ENCODE measurements around the gene FLAD1. TPM values are rescaled to one million over a fixed set of nuclear protein-coding genes. Genes with fewer than 3 reads are reported as not detected.

The FLAD1 gene
- total and polyA plus RNA-seq, 9 donors, result 11.1 to 30.0 (median 18.9) TPM

DNA sequence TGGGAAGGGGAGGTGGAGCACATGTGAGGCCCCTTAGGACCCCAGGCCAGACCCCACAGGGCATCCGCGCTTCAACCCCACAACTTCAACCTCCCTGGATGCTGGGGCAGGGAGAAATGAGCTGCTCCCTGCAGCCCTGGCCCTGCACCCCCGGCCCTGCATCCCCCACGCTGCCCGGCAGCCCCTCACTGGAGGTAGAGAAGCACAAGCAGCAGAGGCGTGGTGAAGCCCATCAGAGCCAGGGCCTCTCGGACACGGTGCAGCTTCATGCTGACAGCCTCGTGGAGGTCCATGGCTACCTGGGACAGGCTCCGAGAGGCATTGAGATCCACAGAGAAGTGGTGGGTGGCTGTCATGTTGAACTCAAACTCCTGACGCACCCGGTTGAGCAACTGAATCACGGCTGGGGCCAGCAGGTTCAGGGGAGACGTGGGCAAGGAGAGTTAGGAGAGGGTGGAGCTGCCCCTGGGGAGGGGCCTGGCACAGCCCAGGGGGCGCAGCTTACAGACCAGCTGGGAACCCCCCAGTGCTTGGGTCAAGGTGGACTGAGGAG, 47.2 kb downstream of the FLAD1 start:
- Histone ChIP-seq H3K27ac (no peak overlapping the region), H3K4me1 (ENCODE audit: insufficient read depth) (no peaks in the 10 kb centered on the region), H3K9me3 (no peaks in the 10 kb centered on the region), H3K27me3 (no peaks in the 10 kb centered on the region), H3K36me3 (no peaks in the 10 kb centered on the region), H3K4me3 (no peak overlapping the region)
- 82 to 86% (median 86%) methylated on average over 15 of the region's 15 CpGs for WGBS, 3 donors
- intact Hi-C loops (cut with DNase I), result no loop called here
- TF ChIP-seq EP300 (IDR thresholded peaks at IDR 0.05) (no peak), POLR2A (IDR thresholded peaks at IDR 0.05) (no peak)
- TF ChIP-seq, protein P1, sequence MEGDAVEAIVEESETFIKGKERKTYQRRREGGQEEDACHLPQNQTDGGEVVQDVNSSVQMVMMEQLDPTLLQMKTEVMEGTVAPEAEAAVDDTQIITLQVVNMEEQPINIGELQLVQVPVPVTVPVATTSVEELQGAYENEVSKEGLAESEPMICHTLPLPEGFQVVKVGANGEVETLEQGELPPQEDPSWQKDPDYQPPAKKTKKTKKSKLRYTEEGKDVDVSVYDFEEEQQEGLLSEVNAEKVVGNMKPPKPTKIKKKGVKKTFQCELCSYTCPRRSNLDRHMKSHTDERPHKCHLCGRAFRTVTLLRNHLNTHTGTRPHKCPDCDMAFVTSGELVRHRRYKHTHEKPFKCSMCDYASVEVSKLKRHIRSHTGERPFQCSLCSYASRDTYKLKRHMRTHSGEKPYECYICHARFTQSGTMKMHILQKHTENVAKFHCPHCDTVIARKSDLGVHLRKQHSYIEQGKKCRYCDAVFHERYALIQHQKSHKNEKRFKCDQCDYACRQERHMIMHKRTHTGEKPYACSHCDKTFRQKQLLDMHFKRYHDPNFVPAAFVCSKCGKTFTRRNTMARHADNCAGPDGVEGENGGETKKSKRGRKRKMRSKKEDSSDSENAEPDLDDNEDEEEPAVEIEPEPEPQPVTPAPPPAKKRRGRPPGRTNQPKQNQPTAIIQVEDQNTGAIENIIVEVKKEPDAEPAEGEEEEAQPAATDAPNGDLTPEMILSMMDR (IDR thresholded peaks at IDR 0.05), result no peak
- DNase-seq, result no peak

DNA sequence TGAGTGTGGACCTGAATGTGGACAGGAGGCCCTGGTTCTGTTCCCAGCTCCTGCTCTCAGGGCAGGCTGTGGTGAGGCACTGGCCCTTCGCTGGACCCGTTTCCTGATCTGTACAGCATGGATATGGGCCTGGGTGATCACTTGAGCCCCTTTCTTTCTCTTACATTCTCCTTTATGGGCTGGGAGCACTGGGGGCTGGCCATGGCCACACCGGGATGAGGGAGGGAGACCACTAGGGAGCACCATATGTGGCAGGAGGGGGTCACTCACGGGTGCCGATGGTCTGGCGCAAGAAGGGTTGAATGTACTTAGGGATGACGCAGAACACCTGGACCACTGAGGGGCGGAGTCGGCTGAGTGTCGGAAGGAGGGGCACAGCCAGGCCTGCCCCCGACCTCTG, 47.8 kb downstream of the FLAD1 start:
- H3K36me3 ChIP-seq, result no peaks in the 10 kb centered on the region
- no peaks in the 10 kb centered on the region for H3K4me1 ChIP-seq (ENCODE audit: insufficient read depth)
- intact Hi-C loops (cut with DNase I), result no loop called here
- H3K4me3 ChIP-seq, result no peak overlapping the region
- H3K27me3 ChIP-seq, result no peaks in the 10 kb centered on the region
- no peak overlapping the region for H3K27ac ChIP-seq
- TF ChIP-seq EP300 (IDR thresholded peaks at IDR 0.05) (no peak), POLR2A (IDR thresholded peaks at IDR 0.05) (no peak)
- TF ChIP-seq, protein P1 (IDR thresholded peaks at IDR 0.05), result no peak
- no peak for DNase-seq
- WGBS, 3 donors, result 67 to 74% (median 73%) methylated on average over 11 of the region's 11 CpGs
- H3K9me3 ChIP-seq, result no peaks in the 10 kb centered on the region

DNA sequence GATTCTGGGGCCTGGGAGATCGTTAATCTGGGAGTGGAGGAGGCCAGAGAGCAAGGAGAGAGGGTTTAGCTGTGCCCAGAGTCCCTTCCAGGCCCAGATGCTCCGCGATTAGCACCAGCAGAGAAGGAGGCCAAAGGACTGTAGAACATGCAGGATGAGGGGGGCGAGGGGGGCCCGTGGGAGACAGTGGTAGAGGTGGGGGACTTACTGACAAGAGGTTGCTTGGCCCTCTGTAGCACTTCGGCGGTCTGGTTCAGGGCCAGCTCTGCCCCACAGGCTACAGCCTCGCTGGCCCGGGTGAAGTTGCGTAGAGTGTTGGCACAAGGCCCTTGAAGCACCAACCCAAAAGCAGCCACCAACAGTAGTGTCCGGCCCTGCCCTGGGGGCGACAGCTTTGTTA, 49.7 kb downstream of the FLAD1 start:
- TF ChIP-seq, protein P1 (IDR thresholded peaks at IDR 0.05), result no peak
- no peak for TF ChIP-seq EP300 (IDR thresholded peaks at IDR 0.05)

DNA sequence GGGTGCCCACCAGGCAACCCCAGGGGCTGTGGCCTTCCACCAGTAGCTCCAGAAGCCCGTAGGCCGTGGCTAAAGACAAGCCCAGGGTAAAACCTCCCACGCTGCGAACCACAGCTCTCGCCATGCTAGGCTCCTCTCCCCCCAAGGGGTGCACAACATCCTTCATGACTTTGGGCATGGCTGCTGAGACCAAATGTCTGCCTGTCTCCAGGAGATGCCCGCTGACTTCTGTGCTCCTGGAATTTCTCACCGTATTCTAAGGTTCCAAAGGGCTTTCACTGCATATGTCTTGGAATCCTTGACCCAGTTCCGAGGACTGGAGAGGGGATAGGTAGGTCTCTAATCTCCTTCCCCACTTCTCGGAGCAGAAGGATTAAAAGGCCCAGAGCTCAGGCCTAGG, 50.4 kb downstream of the FLAD1 start, which contains the start of the genes DCST1 and DCST2:
Gene DCST1, plus strand, starts transcription at position 301 of the 400 bp plus-strand sequence. CDS start 213 bp downstream, outside the sequence.
Gene DCST2, minus strand, starts transcription at position 258 of the 400 bp plus-strand sequence. Its CDS starts 80 bp downstream, at position 178.
- H3K4me3 ChIP-seq, result no peak within 1 kb of the TSS
- no peak for DNase-seq
- intact Hi-C loops (cut with DNase I), result no loop called here
- no peaks in the 10 kb centered on the region for H3K9me3 ChIP-seq
- H3K27me3 ChIP-seq, result no peaks in the 10 kb centered on the region
- no peaks in the 10 kb centered on the region for H3K4me1 ChIP-seq (ENCODE audit: insufficient read depth)
- H3K36me3 ChIP-seq, result no peaks in the 10 kb centered on the region
- no peak within 1 kb of the TSS for H3K27ac ChIP-seq
- WGBS, 3 donors, result 93 to 98% (median 94%) methylated on average over 8 to 9 of the region's 9 CpGs
- TF ChIP-seq EP300 (IDR thresholded peaks at IDR 0.05), result no peak
- no peak for TF ChIP-seq POLR2A (IDR thresholded peaks at IDR 0.05)
- TF ChIP-seq, protein P1 (IDR thresholded peaks at IDR 0.05), result no peak

More for the DNA sequence above, 49.7 kb downstream of the FLAD1 start:
- no peaks in the 10 kb centered on the region for H3K36me3 ChIP-seq
- no peaks in the 10 kb centered on the region for H3K27me3 ChIP-seq
- DNase-seq, result no peak
- H3K4me3 ChIP-seq, result no peak overlapping the region
- H3K9me3 ChIP-seq, result no peaks in the 10 kb centered on the region
- intact Hi-C loops (cut with DNase I), result no loop called here
- 84 to 88% (median 86%) methylated on average over 12 of the region's 12 CpGs for WGBS, 3 donors
- no peak overlapping the region for H3K27ac ChIP-seq
- no peaks in the 10 kb centered on the region for H3K4me1 ChIP-seq (ENCODE audit: insufficient read depth)

All from ovary (tissue), 9 donors.